Astrocyte (in vitro differentiated cells and primary cell): Measurements from ENCODE around the gene DHRS3.

Experiments used
- CTCF ChIP-seq: IDR thresholded peaks from 2 replicates; pipeline ENCODE4 v1.5.1; 2011; ENCODE audit warnings: low read depth, mild to moderate bottlenecking, inconsistent platforms, low read length, moderate library complexity; ENCODE audit not compliant: insufficient read depth
- EZH2 ChIP-seq: IDR thresholded peaks from 2 replicates; pipeline ENCODE4 v1.6.1; 2012; ENCODE audit warnings: mild to moderate bottlenecking, low read length, inconsistent platforms; ENCODE audit not compliant: insufficient read depth

- TF ChIP-seq CTCF (no peak), EZH2 (no peak)
These were observed 69.0 kb downstream of the DHRS3 start for GRCh38 chr1:12548973-12549459.
